GM12864 (cell line): ENCODE results near the gene COL27A1.

Source experiments
- DNase-seq: peaks from one replicate; pipeline ENCODE4 v3.0.0-alpha.2; 2011; ENCODE audit warnings: low read depth
- H3K4me3 ChIP-seq: 2 replicates; pipeline ENCODE4 v1.5.1; 2011; ENCODE audit warnings: mild to moderate bottlenecking, low read depth, low read length, control low read depth
- TF ChIP-seq, protein P1 (sequence below): IDR thresholded peaks from 2 replicates; pipeline ENCODE4 v1.5.1; 2011; ENCODE audit warnings: low read depth, mild to moderate bottlenecking, moderate library complexity, low read length, control low read depth, inconsistent platforms; ENCODE audit errors: missing control alignments

COL27A1 gene

DNA sequence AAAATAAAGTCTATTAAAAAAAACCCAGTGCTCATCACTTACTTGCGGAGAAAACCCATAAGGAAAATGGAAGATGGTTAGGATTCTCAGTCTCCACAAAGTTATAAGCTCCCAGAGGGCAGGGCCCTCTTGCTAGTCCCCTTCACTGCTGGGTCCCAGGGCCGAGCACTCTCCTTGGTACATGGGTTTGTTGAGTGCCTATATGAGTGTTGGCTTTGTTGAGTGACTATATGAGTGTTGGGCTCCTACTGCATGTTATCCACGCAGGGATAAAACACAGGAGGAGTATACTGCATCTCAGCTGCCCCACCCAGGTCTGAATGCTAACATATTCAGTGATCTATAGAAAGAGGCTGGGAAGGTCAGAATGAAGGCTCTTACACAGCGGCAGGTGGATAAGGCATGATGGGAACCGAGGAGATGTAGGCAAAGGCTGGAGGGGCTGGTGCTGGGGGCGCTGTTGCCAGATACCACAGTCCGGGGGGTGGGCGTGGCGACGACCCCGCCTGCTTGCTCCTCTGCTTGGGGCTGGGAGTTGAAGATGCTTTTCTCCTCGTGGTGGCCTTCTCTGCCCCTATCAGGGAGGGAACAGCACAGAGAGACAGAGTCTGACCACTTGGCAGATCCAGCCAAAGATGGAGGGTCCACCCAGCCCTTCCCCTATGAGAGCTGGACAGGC lies 186.0 kb downstream of the COL27A1 start:
- TF ChIP-seq, protein P1, sequence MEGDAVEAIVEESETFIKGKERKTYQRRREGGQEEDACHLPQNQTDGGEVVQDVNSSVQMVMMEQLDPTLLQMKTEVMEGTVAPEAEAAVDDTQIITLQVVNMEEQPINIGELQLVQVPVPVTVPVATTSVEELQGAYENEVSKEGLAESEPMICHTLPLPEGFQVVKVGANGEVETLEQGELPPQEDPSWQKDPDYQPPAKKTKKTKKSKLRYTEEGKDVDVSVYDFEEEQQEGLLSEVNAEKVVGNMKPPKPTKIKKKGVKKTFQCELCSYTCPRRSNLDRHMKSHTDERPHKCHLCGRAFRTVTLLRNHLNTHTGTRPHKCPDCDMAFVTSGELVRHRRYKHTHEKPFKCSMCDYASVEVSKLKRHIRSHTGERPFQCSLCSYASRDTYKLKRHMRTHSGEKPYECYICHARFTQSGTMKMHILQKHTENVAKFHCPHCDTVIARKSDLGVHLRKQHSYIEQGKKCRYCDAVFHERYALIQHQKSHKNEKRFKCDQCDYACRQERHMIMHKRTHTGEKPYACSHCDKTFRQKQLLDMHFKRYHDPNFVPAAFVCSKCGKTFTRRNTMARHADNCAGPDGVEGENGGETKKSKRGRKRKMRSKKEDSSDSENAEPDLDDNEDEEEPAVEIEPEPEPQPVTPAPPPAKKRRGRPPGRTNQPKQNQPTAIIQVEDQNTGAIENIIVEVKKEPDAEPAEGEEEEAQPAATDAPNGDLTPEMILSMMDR: no peak
- DNase-seq: no peak
- H3K4me3 ChIP-seq: no peak overlapping the region

DNA sequence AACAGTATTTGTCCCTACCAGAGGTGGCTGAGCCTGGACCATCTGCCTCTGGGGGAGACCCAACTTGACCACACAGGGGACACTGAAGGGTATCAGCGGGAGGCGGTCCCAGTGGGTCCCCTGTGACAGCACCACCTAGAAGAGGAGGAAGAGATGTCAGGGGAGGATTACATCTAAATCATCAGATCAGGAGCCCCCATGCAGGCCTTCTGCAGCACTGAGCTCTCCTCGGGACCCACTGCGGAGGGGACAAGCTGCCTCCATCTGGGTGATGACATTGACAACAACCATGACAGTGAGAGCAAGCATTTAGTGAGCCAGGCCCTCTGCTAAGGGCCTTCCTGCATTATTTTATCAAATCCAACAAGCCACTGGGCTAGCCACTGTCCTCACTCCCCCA lies 186.7 kb downstream of the COL27A1 start:
- TF ChIP-seq, protein P1: no peak
- DNase-seq: no peak

DNA sequence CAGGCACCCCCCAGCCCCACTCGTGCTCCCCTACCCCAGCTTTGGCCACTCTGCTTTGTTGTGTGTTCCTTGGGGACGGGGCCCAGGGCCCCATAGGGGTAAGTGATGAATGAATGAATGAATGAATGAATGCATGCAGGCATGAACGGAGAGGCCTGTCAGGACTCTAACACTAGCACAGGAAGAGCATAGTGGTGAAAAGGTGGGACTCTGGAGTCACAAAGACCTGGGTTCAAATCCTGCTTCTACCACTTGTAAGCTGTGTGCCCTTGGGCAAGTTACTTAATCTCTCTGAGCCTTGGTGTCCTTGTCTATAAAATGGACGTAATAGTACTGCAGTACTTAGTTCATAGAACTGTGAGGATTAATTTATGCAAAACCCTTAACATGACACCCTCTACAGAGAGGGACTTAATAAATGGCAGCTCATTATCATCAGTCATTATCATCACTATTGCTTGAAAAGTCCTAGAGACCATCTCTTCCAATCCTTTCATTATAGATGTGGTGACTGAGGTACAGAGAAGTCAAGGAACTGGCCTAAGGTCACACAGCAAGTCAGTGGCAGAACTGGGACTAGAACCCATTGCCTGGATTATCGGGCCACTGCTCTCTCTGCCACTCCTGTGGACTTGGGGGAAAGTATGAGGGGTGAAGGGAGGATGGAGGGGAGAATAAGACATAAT lies 187.6 kb downstream of the COL27A1 start:
- no peak overlapping the region for H3K4me3 ChIP-seq

More for the DNA sequence above, 186.7 kb downstream of the COL27A1 start:
- H3K4me3 ChIP-seq: no peak overlapping the region

DNA sequence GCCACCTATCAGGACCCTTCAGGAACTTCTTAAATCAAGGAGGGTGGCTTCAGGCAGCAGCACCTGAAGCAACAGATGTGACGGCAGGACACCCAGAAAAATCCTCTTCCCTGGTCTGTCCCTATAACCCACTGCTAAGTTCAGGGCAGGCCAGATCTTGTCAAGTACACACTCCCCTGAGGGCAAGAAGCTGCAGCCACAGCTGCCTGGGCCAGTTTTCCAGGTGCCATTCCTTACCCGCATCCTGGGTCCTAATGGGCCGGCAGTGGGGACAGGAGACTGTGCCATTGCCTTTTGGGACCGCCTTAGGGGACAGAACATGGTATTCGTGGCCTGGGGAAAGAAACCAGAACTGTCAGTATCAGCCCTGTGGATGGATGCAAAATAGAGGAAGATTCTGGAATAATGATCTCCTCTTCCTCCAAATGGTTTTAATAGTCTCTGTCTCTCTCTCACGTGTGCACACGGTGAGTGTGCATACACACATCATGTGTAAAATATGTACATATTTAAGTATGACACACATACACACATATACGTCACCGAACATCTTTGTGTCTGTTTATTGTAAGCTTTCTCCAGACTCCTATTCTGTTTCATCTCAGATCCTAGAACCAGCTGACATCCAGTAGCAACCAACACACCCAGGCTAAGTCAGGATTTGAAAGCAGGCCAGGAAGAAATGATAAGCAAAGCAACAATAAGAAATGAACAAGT lies 188.3 kb downstream of the COL27A1 start:
- H3K4me3 ChIP-seq: no peak overlapping the region
- no peak for DNase-seq
- TF ChIP-seq, protein P1: no peak

More for the DNA sequence above, 187.6 kb downstream of the COL27A1 start:
- TF ChIP-seq, protein P1: no peak
- no peak for DNase-seq

DNA sequence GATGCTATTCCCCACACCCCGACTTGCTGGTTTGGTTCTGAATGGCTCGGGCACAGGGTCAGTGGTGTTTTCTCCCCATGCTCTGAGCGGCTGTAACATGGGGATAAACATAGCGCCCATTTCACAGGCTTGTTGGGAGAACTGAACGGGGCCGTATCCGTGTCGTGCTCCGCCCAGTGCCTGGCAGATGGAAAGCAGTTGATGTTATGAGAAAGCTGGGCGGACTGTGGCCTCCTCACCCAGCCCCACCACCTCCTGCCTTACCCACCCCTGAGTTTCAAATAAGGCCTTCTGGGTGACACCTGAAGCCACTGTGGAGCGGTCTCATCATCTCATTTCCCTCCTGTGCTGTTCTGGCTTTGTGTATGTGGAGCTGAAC lies 188.8 kb downstream of the COL27A1 start:
- H3K4me3 ChIP-seq: no peak overlapping the region
- no peak for DNase-seq
- TF ChIP-seq, protein P1: no peak

DNA sequence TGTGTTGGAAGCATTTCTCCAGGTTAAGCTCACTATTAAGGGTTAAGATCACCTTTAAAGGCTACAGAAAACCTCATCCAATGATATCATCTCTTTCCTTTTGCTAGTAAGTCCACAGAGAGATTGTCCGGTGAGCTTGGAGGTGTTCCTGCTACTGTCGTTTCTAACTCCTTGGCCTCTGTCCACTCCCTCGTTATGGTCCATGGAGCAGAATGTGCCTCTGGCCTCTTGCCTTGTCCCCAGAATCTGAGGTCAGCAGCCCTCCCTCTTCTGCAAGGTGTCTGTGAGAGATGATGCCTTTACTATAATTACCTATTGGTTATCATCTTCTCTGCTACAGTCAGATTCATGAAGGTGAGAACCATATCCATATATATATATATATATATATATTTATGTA lies 189.4 kb downstream of the COL27A1 start:
- DNase-seq: no peak
- TF ChIP-seq, protein P1: no peak
- H3K4me3 ChIP-seq: no peak overlapping the region
